ENCODE results near the gene PGC.

The PGC gene

DNA sequence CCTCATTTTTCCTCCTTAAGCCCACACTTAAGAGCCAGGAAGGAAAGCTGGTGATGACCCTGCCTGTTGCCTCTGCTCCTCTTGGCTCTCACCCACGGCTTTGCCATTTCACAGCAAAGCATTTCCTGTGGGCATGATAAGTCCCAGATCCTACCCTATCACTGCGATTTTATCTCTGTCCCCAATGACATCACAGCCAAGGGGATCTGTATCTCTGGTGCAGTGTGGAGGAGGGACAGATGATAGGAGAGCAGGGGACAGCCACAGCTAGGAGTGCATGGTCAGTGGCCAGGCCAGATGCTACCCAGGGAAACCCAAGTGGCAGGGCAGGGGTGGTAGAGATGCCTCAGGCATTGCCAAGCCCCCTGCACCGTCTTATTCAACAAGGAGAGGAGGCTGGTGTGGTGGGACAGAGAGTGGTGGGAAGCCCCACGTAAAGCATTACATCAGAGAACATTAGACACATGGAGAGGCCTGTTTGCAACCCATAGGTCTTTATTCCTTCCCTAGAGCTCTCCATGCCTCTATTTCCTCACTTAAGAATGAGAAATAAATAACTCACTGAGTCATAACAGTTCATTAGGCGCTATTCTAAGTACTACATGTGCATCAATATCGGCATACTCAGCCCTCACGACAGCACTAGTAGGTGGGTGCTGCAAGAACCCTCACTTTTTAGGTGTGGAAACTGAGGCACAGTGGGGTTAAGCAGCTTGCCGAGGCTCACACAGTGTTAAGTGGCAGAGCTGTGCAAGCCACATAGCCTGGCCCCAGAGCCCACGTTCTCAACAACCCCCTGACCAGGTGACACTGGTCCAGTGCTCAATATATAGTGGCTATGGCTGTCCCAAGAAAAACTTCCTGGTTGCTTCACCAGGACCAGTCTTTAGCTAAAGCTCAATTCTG is 16.4 kb downstream of the PGC start:
- no peak for DNase-seq (ENCODE audit: low spot score)

DNA sequence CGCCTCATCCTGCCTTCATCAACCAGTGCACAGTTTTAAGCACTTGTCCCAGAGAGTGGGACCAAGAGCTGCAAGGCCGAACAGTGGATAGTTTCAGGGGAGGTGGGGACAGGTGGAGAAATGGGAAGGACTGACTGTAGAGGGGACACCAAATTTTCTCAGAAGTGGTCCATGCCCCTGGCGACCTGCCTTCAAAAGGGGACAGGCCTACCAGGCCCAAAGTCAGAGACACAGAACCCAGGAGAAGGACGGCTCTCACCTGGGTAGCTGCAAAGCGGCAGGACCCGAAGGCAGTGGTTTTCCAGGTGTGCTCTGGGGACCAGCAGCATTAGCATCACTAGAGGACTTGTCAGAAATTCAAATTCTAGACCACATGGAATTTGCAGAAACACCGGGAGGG is 17.6 kb downstream of the PGC start:
- no peak for DNase-seq (ENCODE audit: low spot score)

DNA sequence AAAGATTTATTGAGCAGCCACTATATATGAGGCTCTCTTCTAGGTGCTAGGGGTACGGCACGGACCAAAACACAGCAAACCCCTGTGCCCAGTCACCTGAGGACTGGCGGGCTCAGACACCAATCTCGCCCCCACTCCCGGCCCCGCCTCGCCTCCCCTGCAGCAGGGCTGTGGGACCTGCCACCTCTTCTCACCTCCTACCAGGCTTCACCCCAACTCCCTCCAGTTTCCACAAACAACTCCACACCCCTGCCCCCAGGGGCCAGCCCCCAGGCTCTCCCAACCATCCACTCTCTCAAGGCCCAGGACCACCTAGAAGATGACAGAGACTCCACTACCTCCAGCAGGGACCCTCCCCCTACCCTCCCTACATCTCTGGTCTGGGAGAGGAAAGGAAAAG is 18.2 kb downstream of the PGC start:
- no peak for DNase-seq (ENCODE audit: low spot score)

DNA sequence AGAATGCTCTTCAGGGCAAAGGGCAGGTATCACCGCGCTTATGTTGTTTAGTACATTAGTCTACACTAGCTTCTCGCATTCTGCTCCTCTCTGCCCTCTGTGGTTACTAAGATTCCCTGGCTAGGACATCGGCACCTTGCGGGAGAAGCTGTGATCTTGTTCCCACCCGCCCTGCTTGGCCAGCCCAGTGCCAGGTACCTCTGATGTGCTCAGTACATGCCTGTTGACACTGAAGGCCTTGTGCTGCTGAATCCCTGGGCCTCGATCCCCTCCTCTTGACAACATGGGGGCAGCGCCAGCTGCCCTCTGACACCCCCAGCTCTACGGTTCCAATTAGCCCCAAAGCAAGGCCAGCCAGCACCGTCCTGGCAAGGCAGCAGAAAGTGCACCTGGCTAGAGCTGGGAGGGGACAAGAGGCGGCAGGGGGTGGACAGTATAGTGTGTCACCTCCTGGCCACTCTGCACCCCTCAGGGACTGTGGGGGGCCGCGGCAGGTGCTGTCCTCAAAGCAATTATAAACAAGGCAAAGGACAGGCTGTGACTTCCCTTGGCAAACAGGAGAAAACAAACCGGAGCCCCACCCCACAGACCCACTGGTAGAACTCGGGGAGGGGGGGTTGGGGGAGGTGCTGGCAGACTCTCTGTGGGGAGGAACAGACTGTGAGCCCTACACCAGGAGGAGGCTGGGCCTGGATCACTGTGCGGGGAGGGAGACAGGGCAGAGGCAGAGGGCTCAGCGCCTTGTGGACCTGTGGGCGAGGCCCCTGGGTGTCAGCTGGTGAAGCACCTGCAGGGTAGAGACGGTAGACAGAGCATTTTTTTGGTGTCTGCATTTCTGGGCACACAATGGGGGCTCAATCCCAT is 18.9 kb downstream of the PGC start:
- no peak for DNase-seq (ENCODE audit: low spot score)

DNA sequence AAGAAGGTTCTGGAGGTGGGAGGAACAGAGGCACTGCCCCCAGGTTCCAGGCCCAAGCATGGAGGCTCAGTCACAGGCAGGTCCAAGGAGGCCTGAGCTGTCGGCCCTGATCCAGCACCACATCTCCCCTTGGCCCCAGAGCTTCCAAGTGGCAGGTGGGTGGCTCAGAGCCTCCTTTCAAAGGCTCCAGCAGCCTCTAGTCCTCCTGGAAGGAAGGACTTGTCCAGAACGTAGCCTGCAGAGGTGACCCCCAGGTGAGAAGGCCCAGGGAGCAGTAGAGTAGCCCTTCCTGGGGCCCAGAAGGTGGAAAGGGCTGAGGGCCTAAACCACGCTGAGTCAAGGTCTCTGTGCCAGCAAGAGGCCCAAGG is 19.5 kb downstream of the PGC start:
- no peak for DNase-seq (ENCODE audit: low spot score)

DNA sequence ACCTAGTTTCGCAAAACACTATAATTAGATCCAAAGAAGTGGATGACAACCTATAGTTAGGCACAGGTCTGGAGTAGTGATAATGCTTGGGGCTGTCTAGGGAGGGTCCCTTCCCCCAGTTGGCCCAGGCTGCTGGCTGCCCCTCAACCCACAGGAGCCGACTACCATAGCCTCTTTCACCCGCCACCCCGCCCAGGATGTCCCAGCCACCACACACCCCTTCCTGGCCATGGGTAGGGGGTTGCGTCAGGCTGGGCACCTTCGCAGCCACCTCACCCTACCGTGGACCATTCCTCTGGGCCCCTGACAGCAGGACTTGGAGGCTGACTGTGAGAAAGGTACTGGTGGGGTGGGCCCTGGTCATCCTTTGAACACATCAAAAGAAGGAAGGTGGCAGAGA is 20.3 kb downstream of the PGC start:
- DNase-seq (ENCODE audit: low spot score): no peak

DNA sequence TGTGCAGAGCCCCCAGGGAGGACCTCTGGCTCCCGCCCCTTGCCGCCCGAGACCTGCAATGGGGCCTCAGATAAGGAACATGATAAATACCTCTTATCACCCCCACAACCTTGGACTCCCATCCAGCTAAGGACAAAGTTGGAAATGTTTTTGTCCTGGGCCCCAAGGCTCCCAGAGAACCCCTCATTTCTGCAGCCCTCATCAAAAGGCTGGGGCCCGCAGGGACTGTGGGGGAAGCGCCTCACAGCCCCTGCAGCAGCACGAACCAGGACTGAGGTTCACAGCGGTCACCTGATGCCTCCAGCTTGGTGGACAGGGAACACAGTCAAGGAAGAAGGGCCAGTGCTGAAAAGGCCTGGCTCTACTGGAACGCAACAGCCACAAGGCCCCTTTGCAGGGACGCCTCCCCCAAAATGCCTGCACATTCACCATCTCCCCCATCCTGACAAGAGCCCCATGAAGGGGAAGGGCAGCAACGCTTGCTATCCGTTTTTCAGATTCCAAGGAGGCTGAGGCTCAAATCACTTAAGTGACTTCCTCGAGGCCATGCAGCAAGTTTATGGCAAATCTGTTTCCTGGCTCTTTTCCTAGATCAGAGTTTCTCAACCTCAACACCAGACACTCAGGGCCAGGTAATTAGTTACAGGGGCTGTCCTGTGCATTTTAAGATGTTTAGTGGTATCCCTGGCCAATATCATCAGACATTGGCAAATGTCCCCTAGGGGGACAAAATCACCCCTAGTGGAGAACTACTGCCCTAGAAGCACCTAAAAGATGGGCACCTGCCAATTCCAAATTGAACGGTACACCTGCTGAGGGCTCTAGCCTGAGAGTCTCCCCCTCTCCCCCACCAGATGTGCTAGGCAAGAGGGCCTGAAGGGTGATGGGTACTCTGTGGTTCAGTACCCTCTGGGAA is 22.4 kb downstream of the PGC start:
- no peak for DNase-seq (ENCODE audit: low spot score)

DNA sequence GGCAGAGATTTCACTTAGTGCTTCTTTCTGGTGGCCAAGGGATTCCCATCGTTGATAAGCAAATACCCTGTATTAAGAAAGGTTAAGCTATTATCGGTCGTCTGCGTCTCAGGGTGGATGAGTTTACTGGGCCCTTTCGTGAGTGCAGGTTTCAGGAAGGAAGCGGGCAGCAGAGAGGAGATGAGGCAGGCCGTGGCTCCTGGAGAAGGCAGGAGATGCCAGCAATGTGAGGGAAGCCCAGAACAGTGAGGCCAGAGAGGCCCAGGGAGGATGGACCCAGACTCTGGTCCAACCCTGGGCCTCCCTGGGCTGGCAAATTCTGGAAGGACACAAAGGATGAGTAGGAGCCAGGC is 23.0 kb downstream of the PGC start:
- no peak for DNase-seq (ENCODE audit: low spot score)

DNA sequence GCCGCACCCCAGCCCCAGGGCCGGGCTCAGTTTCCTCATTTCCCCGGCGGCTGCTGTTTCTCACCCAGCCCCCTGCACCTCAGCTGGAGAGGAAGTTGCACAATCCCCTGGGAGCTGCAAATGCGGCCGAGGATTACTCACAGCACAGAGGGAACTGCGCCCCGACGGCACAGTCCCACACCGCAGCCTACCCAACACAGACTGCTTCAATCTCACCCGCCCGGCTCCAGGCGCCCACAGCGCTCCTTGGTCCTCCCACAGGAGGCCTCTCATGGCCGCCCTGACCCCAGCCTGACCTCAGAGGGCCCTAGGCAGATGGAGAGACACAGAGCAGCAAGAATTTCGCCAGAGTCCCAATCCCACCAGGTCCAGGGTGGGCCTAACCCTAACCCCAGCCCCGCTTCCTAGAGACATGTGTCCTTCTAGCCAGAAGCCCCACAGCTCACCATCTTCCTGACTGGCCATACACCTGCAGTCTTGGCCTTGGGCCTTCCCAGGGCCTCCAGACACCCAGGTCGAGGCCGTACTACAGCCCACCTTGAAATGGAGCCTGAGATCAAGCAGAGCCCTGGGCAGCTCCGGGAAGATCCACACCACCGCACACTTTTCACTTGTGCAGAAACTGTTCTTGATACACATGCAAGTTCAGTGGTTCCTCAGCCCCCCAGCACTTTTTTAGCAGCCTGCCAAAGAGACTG is 23.5 kb downstream of the PGC start:
- DNase-seq (ENCODE audit: low spot score): no peak

DNA sequence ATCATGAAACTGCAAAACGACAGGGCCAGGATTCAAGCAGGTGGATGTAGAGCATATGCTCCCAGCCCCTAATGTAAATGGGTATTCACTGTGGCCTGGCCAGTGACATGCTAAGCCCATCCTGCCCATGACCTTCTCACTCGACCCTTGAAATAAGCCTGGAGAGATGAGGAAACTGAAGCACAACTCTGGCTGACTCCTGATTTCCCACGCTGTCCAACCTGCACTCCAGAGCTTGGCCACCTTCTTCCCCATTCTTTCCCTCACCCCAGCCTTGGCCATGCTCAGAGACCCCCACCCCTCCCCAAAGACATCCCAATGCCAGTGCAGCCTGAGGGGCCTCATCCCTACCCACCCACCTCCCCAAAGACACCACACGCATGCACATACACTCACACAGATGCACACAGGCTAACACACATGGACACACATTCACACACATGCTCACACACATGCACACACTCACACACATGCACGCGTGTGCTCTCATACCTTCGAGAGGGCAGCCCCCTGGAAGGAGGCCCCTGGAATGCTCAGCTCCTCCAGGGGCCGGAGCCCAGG is 24.1 kb downstream of the PGC start:
- DNase-seq (ENCODE audit: low spot score): no peak

DNA sequence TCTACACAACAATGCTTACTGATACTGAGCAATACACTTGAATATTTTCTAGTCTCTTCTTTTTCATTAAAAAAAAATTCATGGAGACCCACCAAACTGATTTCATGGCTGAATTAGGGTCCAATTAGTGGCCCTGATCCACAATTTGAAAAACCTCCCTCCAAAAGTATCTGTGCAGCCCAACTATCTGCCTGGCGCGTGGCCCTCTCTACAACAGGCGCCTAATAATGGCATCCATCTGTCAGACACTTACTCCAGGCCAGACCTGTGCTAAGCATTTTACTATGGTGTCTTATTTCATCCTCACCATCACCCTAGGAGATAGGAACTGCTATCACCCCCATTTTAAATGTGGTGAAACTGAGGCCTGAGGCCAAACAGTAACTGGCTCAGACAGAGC is 25.8 kb downstream of the PGC start:
- no peak for DNase-seq (ENCODE audit: low spot score)

DNA sequence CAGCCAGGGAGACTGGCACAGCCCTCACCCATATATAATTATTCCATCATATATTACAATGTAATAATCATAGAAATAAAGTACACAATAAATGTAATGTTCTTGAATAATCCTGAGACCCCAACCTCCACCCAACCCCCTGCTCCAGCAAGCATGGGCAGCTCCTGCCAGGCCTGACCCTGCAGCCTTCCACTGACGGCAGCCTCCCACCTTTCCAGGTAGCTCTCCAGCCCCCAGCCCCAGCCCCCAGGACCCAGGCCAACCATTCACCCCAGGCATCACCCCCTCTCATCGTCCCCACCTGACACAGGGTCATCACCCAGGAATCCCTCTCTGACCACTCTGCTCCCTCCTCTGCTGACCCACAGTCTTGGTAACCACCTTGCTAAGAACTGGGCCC is 26.4 kb downstream of the PGC start:
- no peak for DNase-seq (ENCODE audit: low spot score)

DNA sequence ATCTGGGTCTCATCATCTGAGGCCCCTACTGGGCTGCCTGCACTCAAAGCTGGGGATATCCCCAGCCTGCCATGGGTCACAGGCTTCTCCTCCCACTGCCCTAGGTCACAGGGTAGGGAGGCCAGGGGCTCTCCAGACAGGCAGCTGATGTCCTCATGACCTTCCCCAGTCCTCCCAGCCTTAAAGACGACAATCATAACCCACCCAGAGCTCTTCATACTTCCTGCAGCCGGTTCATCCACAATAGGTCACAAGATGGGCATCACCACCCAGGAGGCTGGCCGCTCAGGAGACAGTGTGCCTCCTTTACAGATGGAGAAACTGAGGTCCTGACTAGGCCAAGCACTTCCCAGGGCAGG is 27.0 kb downstream of the PGC start:
- DNase-seq (ENCODE audit: low spot score): no peak

DNA sequence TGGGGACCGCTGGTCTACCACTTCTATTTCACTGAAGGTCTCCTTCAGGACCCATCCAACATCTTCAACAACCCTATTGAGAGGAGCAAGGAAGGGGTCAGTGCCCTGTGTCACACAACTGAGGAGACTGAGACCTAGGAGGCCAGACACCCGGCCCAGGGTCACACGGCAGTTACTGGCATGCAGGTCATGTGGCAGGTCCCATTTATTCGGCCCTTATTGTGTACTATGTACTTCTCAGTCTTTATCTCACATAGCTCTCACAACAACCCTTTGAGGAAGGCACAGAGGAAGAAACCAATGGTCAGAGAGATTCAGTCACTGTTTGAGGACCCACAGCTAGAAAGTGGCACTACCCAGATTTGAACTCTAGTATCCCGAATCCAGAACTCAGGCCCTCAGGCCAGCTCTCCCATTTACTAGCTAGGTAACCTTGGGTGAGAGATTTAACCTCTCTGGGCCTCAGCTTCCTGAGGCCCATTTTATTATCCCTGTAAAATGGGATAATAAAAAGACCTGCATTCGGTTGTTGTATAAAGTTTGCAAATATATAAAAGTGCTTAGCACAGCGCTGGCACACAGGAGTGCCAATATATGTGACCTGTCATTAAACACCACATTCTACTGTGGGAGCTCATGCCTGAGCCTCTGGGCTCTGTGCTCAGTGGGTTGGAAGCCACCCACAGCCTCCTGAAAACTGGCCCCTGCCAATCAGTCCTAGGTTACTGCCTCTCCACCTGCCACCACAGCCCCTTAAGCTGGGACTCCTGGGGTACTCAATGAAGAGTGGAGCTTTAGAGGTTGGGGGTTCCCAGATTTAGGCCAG is 27.5 kb downstream of the PGC start:
- no peak for DNase-seq (ENCODE audit: low spot score)

DNA sequence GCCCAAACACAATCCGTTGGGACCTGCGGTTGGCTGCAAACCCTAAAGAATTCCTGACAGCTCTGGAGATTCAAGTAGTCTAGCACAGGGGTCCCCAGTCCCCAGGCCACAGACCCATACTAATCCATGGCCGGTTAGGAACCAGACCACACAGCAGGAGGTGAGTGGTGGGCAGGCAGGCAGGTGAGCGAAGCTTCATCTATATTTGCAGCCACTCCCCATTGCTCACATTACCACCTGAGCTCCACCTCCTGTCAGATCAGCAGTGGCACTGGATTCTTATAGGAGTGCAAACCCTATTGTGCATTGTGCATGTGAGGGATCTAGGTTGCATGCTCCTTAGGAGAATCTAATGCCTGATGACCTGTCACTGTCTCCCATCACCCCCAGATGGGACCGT is 28.4 kb downstream of the PGC start:
- DNase-seq (ENCODE audit: low spot score): no peak

DNA sequence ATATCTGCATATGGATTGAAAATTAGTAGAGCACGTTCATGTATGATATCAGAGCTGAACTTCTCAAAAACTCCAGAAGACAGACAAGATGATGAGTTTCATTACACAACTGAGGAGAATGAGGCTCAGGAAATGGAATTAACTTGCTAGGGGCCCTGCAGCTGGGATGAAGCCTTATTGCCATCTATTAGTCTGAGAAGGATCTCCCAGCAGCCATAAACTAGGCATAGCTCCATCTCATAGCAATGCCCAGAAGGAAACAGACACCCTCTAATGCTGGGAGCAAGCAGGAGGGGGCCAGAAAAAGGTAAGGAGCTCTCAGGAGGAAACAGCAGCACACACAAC is 29.8 kb downstream of the PGC start:
- no peak for DNase-seq (ENCODE audit: low spot score)

DNA sequence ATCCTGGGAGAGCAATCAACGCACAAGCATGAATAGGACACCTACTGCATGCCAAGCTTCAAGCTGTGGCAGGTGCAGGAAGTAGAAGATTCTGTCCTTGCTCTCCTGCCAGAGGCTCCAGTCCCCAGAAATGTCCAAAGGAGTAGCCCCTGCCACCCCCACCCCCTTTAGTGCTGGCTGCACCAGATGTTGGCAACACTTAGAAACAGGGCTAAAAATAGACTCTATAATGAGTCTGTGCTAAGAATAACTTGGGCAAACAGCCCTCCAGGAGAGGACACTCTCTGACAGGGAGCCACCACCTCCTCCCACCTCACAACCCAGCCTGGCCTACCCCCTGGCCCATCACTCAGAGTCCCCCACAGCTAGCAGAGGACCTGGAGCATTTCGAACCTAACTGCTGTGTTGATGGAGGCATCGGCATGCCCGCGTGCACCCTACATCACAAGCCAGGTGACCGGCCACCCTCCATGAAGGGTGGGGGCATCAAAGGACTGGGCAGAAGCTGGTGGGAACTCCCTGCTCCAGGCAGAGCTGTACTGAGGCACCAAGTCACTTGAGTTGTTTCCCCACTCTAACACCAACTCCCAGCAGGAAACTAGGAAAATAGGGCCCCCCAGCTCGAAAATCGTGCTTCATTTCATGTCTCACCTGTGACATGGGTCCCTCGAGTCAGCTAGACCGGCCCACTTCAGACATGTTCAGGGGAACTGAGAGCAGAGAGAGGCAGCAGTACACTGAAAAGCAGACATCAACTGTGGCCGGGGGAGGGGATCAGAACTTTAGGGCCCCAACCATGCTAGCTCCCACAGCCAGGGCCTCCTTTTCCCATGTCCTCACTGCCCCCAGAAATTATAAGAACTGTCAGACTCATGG is 30.4 kb downstream of the PGC start:
- DNase-seq (ENCODE audit: low spot score): no peak

DNA sequence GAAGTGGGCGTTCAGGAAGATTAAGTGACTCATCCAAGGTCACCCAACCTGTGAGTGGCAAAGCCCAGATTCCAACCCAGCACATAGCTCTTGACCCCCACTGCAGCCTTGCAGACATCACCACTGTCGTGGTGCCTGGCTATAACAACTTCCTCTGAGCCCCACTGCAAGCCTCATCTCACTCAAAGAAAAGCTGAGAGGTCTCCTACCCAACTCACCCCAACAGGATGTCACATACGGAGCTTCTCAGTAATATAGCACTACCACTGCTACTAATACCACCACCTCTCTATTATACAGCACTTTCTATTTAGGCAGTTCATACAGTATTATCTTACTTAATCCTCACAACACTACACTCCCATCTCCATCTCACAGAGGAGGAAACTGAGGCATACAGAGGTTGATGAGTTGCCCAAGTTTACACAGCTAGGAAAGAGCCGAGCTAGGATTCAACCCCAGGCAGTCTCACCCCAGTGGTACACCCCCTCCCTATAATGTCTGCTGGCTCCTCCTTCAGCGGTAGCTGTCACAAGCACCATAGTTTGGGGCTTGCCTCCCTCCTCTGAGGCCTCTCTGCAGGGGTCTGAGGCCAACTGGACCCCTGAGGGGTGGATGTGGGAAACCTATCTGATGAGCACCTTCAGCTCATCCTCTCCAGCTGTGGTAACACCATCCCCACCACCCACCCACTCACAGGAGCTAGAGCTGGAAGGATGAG is 31.2 kb downstream of the PGC start:
- no peak for DNase-seq (ENCODE audit: low spot score)
